HCT116 (cell line): Measurements from ENCODE around the gene MAP3K21. TPM values are rescaled to one million over a fixed set of nuclear protein-coding genes. Genes with fewer than 3 reads are reported as not detected.

Experiments used
- ATAC-seq: fragments of 200-7000 bp; cut with Tn5 transposase; 2 replicates; pipeline ENCODE4 v1.9.1; 2020; ENCODE audit warnings: mild to moderate bottlenecking, moderate library complexity
- BruUV-seq: library from RNA; stranded (reverse); fragments of 400-500 nt; replicated peaks from 2 replicates; lab custom pipeline; 2021; lab: Mats Ljungman, UMichigan
- CTCF ChIA-PET: fragments of 300-600 bp; sonication (Branson Sonifier 250); formaldehyde crosslinking; loops from one replicate; lab custom pipeline; 2021; ENCODE audit warnings: antibody characterized with exemption; lab: Charles Lee
- POLR2A ChIA-PET: fragments of 300-600, 350-600 bp; sonication (Branson Sonifier 250); formaldehyde crosslinking; loops from one replicate; lab custom pipeline; 2021; ENCODE audit warnings: antibody characterized with exemption; lab: Charles Lee
- RAD21 ChIA-PET, 2 experiments: fragments of 300-600 bp; sonication (Branson Sonifier 250); formaldehyde crosslinking; loops; one replicate each; lab custom pipeline; 2023; ENCODE audit warnings: low total read pairs in 2 of 2; ENCODE audit not compliant: uncharacterized antibody in 2 of 2, unreplicated experiment in 2 of 2, low non-redundant PET in 1 of 2; lab: Charles Lee
- DNase-seq: peaks from one replicate; pipeline ENCODE4 v3.0.0-alpha.2; 2010; ENCODE audit warnings: low read depth, low spot score
- H2AFZ ChIP-seq: fragments of 200-600 bp; shearing (Covaris generic), sonication (generic); 2 replicates; pipeline ENCODE4 v1.6.1; 2017; ENCODE audit warnings: low read depth, mixed run types, mixed read lengths, antibody characterized with exemption, low read length; ENCODE audit not compliant: poor library complexity, severe bottlenecking
- H3K27ac ChIP-seq: 2 replicates; pipeline ENCODE4 v1.5.1; 2012; ENCODE audit warnings: low read depth, low read length
- H3K27me3 ChIP-seq: fragments of 200-600 bp; sonication (generic); 2 replicates; pipeline ENCODE4 v1.6.1; 2016; ENCODE audit warnings: mixed run types, low read length, mixed read lengths; ENCODE audit not compliant: insufficient read depth
- H3K36me3 ChIP-seq, 2 experiments: fragments of 200-500 bp in 1 of 2; fragments of 200-600 bp in 1 of 2; sonication (Bioruptor generic) in 1 of 2; sonication (generic) in 1 of 2; 2 replicates each; pipeline versions ENCODE4 v1.5.1 to v1.6.1; 2014 to 2016; ENCODE audit warnings: low read length in 2 of 2, inconsistent platforms in 1 of 2, mixed read lengths in 1 of 2, mixed run types in 1 of 2; ENCODE audit not compliant: insufficient read depth in 2 of 2, control insufficient read depth in 1 of 2
- H3K4me1 ChIP-seq, 2 experiments: fragments of 200-600 bp in 1 of 2; sonication (generic) in 1 of 2; 2 replicates each; pipeline versions ENCODE4 v1.5.1 to v1.6.1; 2012 to 2017; ENCODE audit warnings: low read length in 2 of 2, inconsistent platforms in 1 of 2, mild to moderate bottlenecking in 1 of 2, mixed read lengths in 1 of 2, mixed run types in 1 of 2, moderate library complexity in 1 of 2; ENCODE audit not compliant: insufficient read depth in 2 of 2, control insufficient read depth in 1 of 2
- H3K4me2 ChIP-seq: fragments of 200-600 bp; sonication (generic); 2 replicates; pipeline ENCODE4 v1.6.1; 2017; ENCODE audit warnings: mixed run types, low read length, mixed read lengths
- H3K4me3 ChIP-seq, 2 experiments: fragments of 200-600 bp in 1 of 2; sonication (generic) in 1 of 2; replicated peaks in 1 of 2; 2 replicates each; pipeline ENCODE4 v1.5.1; 2011 to 2016; ENCODE audit warnings: low read length in 2 of 2, control low read depth in 1 of 2, low read depth in 1 of 2, mild to moderate bottlenecking in 1 of 2, mixed read lengths in 1 of 2, mixed run types in 1 of 2
- H3K79me2 ChIP-seq: fragments of 200-600 bp; sonication (generic); 2 replicates; pipeline ENCODE4 v1.6.1; 2017; ENCODE audit warnings: mild to moderate bottlenecking, mixed run types, low read length, moderate library complexity, mixed read lengths; ENCODE audit not compliant: insufficient read depth
- H3K9ac ChIP-seq: fragments of 200-600 bp; sonication (generic); 2 replicates; pipeline ENCODE4 v1.6.1; 2016; ENCODE audit warnings: low read length, mixed read lengths
- H3K9me2 ChIP-seq: fragments of 200-600 bp; sonication (generic), shearing (Covaris generic); 2 replicates; pipeline ENCODE4 v1.6.1; 2017; ENCODE audit warnings: mixed run types, mild to moderate bottlenecking, moderate library complexity; ENCODE audit not compliant: insufficient read depth
- H3K9me3 ChIP-seq, 2 experiments: fragments of 200-500 bp in 1 of 2; fragments of 200-600 bp in 1 of 2; sonication (Bioruptor generic) in 1 of 2; sonication (generic) in 1 of 2; 2 replicates each; pipeline ENCODE4 v1.6.1; 2014 to 2017; ENCODE audit warnings: low read length in 2 of 2, mixed read lengths in 2 of 2, inconsistent platforms in 1 of 2, low read depth in 1 of 2, mild to moderate bottlenecking in 1 of 2, mixed run types in 1 of 2, moderate library complexity in 1 of 2; ENCODE audit not compliant: control insufficient read depth in 1 of 2, insufficient read depth in 1 of 2
- H4K20me1 ChIP-seq: fragments of 200-600 bp; sonication (generic), shearing (Covaris generic); 2 replicates; pipeline ENCODE4 v1.6.1; 2017; ENCODE audit warnings: mixed run types, mild to moderate bottlenecking, moderate library complexity; ENCODE audit not compliant: insufficient read depth
- EGR1 ChIP-seq: IDR thresholded peaks from 2 replicates; pipeline ENCODE4 v1.6.1; 2012; ENCODE audit warnings: low read depth
- ELF1 ChIP-seq: IDR thresholded peaks from 2 replicates; pipeline ENCODE4 v1.6.1; 2012; ENCODE audit warnings: low read depth, borderline replicate concordance
- EZH2 ChIP-seq: fragments of 200-600 bp; sonication (generic); IDR thresholded peaks from 2 replicates; pipeline ENCODE4 v1.6.1; 2017; ENCODE audit warnings: antibody characterized with exemption, mixed run types
- EZH2phosphoT487 ChIP-seq: fragments of 200-600 bp; IDR thresholded peaks from 2 replicates; pipeline ENCODE4 v1.6.1; 2018; ENCODE audit warnings: antibody characterized with exemption, borderline replicate concordance
- JUND ChIP-seq: IDR thresholded peaks from 2 replicates; pipeline ENCODE4 v1.6.1; 2012
- RAD21 ChIP-seq: IDR thresholded peaks from 2 replicates; pipeline ENCODE4 v1.6.1; 2012; ENCODE audit warnings: low read depth, mild to moderate bottlenecking
- SRF ChIP-seq: IDR thresholded peaks from 2 replicates; pipeline ENCODE4 v1.6.1; 2012; ENCODE audit warnings: low read depth
- TCF7L2 ChIP-seq: IDR thresholded peaks from 2 replicates; pipeline ENCODE4 v1.7.0; 2011; ENCODE audit warnings: borderline replicate concordance, inconsistent platforms; ENCODE audit not compliant: insufficient read depth, insufficient read length; ENCODE audit errors: extremely low read depth
- ZNF274 ChIP-seq: fragments of 200-500 bp; sonication (Bioruptor generic); IDR thresholded peaks from 2 replicates; pipeline ENCODE4 v1.6.1; 2014; ENCODE audit warnings: mild to moderate bottlenecking, low read depth, low read length, inconsistent platforms
- intact Hi-C: fragments of 100-400 bp; cut with micrococcal nuclease; formaldehyde crosslinking; loops from 2 replicates; pipeline ENCODE4 v1.10.0; 2022
- total RNA-seq: library from RNA; stranded (reverse); gene quantifications from one replicate; pipeline ENCODE4 v1.2.1, GENCODE V29; 2021; ENCODE audit not compliant: unreplicated experiment
- TF ChIP-seq, protein P1 (sequence below): IDR thresholded peaks from 2 replicates; pipeline ENCODE4 v1.6.1; 2011; ENCODE audit warnings: mild to moderate bottlenecking, low read length, moderate library complexity; ENCODE audit not compliant: insufficient replicate concordance; ENCODE audit errors: extremely low read depth
- TF ChIP-seq, protein P2 (sequence below), 3 experiments: fragments of 200-600 bp in 1 of 3; sonication (generic) in 1 of 3; IDR thresholded peaks in 2 of 3; conservative IDR thresholded peaks in 1 of 3; 2 replicates each; pipeline ENCODE4 v1.5.1; 2012 to 2017; ENCODE audit warnings: low read depth in 2 of 3, low read length in 2 of 3, antibody characterized with exemption in 1 of 3, borderline replicate concordance in 1 of 3, control low read depth in 1 of 3, mild to moderate bottlenecking in 1 of 3, mixed read lengths in 1 of 3, mixed run types in 1 of 3, moderate library complexity in 1 of 3; ENCODE audit not compliant: insufficient read depth in 1 of 3

The MAP3K21 gene
- total RNA-seq, 1 experiment from 2014 or later: 19.1 TPM

DNA sequence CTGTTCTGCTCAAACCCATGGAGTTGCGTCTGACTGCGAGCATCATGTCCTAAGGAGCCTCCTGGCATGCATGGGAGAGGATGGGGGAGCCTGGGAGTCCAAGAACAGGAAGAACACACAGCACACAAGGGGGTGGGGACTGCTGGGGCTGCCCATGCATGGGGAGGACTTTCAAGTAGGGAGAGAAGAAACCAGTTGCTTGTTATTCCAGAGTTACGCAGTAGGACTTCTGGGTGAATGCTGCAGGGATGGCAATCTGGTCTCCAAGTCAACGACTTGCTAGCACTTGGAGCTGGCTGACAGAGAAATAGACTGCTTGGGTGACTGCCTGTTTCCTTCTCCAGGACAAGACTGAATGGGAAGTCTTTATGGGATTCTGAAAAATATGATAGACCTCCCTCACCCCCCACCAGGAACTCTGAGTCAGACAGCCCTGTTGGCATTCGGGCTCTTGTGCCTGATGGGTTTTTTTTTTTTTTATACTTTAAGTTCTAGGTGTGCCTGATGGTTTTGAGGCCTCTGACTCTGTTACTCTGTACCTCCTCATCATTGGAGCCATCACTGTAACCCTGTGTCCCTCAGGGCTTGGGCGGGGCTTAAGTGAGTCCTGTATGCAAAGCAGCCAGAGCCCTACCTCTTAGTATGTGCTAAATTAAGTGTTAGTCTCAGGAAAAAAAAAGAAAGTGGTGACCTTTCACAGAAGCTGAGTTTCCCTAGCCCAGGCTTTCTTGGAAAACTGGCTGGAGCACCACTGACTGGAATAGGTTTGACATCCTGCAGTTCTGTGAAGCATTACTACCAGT, 30.3 kb downstream of the MAP3K21 start:
- DNase-seq: no peak

More for the DNA sequence above, 30.3 kb downstream of the MAP3K21 start:
- H3K36me3 ChIP-seq: peaks cover 4% of the 10 kb centered on the region in 2 experiments; a peak in 2 of 4 replicates
- H3K4me3 ChIP-seq: no peak overlapping the region
- TF ChIP-seq SRF (no peak), ELF1 (no peak), EGR1 (no peak), EZH2phosphoT487 (no peak), TCF7L2 (no peak), EZH2 (no peak), RAD21 (no peak), ZNF274 (no peak), JUND (no peak)
- TF ChIP-seq, protein P1, sequence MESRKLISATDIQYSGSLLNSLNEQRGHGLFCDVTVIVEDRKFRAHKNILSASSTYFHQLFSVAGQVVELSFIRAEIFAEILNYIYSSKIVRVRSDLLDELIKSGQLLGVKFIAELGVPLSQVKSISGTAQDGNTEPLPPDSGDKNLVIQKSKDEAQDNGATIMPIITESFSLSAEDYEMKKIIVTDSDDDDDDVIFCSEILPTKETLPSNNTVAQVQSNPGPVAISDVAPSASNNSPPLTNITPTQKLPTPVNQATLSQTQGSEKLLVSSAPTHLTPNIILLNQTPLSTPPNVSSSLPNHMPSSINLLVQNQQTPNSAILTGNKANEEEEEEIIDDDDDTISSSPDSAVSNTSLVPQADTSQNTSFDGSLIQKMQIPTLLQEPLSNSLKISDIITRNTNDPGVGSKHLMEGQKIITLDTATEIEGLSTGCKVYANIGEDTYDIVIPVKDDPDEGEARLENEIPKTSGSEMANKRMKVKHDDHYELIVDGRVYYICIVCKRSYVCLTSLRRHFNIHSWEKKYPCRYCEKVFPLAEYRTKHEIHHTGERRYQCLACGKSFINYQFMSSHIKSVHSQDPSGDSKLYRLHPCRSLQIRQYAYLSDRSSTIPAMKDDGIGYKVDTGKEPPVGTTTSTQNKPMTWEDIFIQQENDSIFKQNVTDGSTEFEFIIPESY: no peak
- TF ChIP-seq, protein P2, sequence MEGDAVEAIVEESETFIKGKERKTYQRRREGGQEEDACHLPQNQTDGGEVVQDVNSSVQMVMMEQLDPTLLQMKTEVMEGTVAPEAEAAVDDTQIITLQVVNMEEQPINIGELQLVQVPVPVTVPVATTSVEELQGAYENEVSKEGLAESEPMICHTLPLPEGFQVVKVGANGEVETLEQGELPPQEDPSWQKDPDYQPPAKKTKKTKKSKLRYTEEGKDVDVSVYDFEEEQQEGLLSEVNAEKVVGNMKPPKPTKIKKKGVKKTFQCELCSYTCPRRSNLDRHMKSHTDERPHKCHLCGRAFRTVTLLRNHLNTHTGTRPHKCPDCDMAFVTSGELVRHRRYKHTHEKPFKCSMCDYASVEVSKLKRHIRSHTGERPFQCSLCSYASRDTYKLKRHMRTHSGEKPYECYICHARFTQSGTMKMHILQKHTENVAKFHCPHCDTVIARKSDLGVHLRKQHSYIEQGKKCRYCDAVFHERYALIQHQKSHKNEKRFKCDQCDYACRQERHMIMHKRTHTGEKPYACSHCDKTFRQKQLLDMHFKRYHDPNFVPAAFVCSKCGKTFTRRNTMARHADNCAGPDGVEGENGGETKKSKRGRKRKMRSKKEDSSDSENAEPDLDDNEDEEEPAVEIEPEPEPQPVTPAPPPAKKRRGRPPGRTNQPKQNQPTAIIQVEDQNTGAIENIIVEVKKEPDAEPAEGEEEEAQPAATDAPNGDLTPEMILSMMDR (IDR thresholded peaks at IDR 0.05 in 2 of 3, conservative IDR thresholded peaks at IDR 0.05 in 1 of 3; ENCODE audit: borderline replicate concordance in 1 of 3, insufficient read depth in 1 of 3, low read depth in 2 of 3, low read length in 2 of 3): no peak
- no peak overlapping the region for H3K4me2 ChIP-seq
- peaks cover 6% of the 10 kb centered on the region; the same call in 1 of the 2 replicates for H3K79me2 ChIP-seq
- ChIA-PET RAD21 (no interaction called here), CTCF (no interaction called here), POLR2A (no interaction called here)
- no peaks in the 10 kb centered on the region for H4K20me1 ChIP-seq
- H3K9ac ChIP-seq: no peak overlapping the region
- no peaks in the 10 kb centered on the region for H3K4me1 ChIP-seq
- H3K27me3 ChIP-seq: no peaks in the 10 kb centered on the region
- no peaks in the 10 kb centered on the region for H3K9me2 ChIP-seq
- H3K27ac ChIP-seq: no peak overlapping the region
- intact Hi-C loops: no loop called here
- H3K9me3 ChIP-seq: no peaks in the 10 kb centered on the region
- ATAC-seq: no peak
- H2AFZ ChIP-seq: no peak overlapping the region
- BruUV-seq: no TSS peak
